ENCODE measurements around the gene KRTAP10-7. TPM values are rescaled to one million over a fixed set of nuclear protein-coding genes. Genes with fewer than 3 reads are reported as not detected.

The KRTAP10-7 gene
- total RNA-seq, 2 donors from 2014 or later: not detected

DNA sequence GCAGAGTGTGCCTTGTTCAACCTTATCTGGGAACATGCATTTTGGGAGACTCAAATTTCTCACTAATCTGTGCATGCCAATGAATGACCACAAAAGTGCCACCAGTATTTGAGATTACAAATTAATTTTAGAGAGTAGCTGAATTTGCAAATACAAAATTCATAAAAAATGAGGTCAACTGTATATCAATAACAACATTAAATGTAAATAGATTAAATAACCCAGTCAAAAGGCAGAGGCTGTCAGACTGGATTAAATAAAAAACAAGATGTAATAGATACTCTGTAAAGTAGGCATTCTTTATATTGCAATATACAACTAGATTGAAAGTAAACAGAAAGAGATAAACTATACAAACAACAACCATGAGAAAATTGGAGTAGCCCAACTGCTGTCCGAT lies 36.3 kb upstream of the KRTAP10-7 start:
- Histone ChIP-seq H3K36me3 (replicated peaks in 1 of 2; ENCODE audit: insufficient read depth in 1 of 2, low read depth in 2 of 2) (no peaks in the 10 kb centered on the region), H3K9me3 (no peaks in the 10 kb centered on the region), H3K4me1 (no peaks in the 10 kb centered on the region), H3K4me3 (no peak overlapping the region), H3K27ac (no peak overlapping the region), H3K27me3 (no peaks in the 10 kb centered on the region)
- WGBS, 2 donors: 55 to 58% methylated on average over 1 of the region's 1 CpG
- DNase-seq (no peak), ATAC-seq (no peak)
- no peak for TF ChIP-seq POLR2A (IDR thresholded peaks at IDR 0.05)
- TF ChIP-seq, protein P1, sequence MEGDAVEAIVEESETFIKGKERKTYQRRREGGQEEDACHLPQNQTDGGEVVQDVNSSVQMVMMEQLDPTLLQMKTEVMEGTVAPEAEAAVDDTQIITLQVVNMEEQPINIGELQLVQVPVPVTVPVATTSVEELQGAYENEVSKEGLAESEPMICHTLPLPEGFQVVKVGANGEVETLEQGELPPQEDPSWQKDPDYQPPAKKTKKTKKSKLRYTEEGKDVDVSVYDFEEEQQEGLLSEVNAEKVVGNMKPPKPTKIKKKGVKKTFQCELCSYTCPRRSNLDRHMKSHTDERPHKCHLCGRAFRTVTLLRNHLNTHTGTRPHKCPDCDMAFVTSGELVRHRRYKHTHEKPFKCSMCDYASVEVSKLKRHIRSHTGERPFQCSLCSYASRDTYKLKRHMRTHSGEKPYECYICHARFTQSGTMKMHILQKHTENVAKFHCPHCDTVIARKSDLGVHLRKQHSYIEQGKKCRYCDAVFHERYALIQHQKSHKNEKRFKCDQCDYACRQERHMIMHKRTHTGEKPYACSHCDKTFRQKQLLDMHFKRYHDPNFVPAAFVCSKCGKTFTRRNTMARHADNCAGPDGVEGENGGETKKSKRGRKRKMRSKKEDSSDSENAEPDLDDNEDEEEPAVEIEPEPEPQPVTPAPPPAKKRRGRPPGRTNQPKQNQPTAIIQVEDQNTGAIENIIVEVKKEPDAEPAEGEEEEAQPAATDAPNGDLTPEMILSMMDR (IDR thresholded peaks at IDR 0.05): no peak
- intact Hi-C loops (cut with DNase I): no loop called here

DNA sequence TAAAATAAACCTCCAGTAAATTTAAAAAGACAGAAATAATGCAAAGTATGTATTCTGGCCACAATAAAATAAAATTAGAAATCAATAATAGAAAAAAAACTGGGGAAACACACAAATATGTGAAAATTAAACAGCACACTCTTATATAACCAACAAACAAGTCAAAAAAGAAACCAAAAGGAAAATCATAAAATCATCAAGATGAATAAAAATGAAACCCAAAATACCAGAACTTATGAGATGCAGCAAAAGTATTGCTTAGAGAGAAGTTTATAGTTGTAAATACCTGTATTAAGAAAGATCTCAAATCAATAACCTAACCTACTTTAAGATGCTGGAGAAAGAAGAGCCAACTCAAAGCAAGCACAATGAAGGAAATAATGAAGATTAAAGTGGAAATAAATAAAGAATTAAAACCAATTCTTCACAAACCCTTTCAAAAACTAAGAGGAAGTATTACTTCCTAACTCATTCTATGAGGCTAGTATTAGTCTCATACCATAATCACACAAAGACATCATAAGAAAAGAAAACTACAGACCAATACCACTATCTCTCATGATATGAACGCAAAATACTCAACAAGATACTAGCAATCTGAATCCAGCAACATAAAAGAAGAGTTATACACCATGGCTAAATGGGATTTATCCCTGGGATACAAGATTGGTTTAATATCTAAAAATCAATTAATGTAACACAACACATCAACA lies 35.4 kb upstream of the KRTAP10-7 start:
- Histone ChIP-seq H3K4me1 (no peaks in the 10 kb centered on the region), H3K27ac (no peak overlapping the region), H3K36me3 (replicated peaks in 1 of 2; ENCODE audit: insufficient read depth in 1 of 2, low read depth in 2 of 2) (no peaks in the 10 kb centered on the region), H3K4me3 (no peak overlapping the region), H3K9me3 (no peaks in the 10 kb centered on the region), H3K27me3 (no peaks in the 10 kb centered on the region)
- no peak for TF ChIP-seq POLR2A (IDR thresholded peaks at IDR 0.05)
- TF ChIP-seq, protein P1 (IDR thresholded peaks at IDR 0.05): no peak
- intact Hi-C loops (cut with DNase I): no loop called here
- DNase-seq (no peak), ATAC-seq (no peak)
- 0 to 65% methylated on average over 1 of the region's 1 CpG for WGBS, 2 donors

DNA sequence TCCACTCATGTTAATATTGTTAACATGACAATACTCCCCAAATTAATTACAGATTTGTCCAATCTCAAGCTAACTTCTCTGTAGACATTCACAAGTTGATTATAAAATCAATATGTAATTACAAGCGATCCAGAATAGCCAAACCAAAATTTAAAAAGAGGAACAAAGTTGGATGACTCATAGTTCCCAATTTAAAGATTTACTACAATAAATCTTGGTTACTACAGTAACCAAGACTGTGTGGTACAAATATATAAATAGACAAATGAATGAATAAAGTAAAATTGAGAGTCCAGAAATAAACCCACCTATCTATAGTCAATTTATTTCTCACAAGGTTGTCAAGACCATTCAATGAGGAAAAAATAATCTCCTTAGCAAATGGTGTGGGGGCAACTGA lies 34.0 kb upstream of the KRTAP10-7 start:
- intact Hi-C loops (cut with DNase I): no loop called here
- no peaks in the 10 kb centered on the region for H3K36me3 ChIP-seq (replicated peaks in 1 of 2; ENCODE audit: insufficient read depth in 1 of 2, low read depth in 2 of 2)
- no peak overlapping the region for H3K27ac ChIP-seq
- H3K4me1 ChIP-seq: no peaks in the 10 kb centered on the region
- 22 to 23% methylated on average over 1 of the region's 1 CpG for WGBS, 2 donors
- TF ChIP-seq, protein P1 (IDR thresholded peaks at IDR 0.05): no peak
- TF ChIP-seq POLR2A (IDR thresholded peaks at IDR 0.05): no peak
- no peak overlapping the region for H3K4me3 ChIP-seq
- ATAC-seq (no peak), DNase-seq (no peak)
- no peaks in the 10 kb centered on the region for H3K9me3 ChIP-seq
- no peaks in the 10 kb centered on the region for H3K27me3 ChIP-seq

DNA sequence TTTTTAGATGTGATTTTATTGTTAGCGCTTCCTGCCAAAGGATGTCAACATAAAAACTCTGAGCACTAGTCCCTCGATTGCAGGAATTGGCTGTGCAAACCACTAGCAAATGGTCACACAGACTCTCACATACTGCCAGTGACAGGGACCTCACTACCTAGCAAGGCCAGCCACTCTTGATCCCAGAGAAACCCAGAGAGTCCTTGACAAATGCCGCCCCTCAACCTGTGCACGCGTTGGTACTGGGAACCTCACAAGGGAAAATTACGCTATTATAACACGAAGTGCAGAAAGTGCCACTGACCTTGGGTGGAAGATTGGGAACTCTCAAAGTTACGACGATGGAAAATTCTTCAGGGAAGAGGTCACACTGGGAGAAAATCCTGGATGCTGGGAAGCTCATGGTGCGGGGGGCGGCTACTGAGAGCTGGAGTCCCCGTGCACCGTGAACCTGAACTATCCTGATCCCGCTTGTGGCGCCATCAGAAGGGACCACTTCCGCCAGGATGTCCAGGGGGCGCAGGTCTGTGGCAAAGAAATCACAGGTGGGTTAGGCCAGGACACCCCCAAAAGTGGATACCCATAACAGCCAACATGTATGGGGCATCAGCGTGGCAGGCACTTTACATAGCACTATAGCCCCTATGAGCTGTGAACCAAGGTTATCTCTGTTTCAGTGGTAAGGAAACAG lies 32.8 kb upstream of the KRTAP10-7 start:
- H3K36me3 ChIP-seq (replicated peaks in 1 of 2; ENCODE audit: insufficient read depth in 1 of 2, low read depth in 2 of 2): no peaks in the 10 kb centered on the region
- no peak for ATAC-seq
- intact Hi-C loops (cut with DNase I): no loop called here
- no peaks in the 10 kb centered on the region for H3K9me3 ChIP-seq
- DNase-seq: no peak
- H3K27me3 ChIP-seq: no peaks in the 10 kb centered on the region
- TF ChIP-seq, protein P1 (IDR thresholded peaks at IDR 0.05): no peak
- no peak for TF ChIP-seq POLR2A (IDR thresholded peaks at IDR 0.05)
- H3K27ac ChIP-seq: no peak overlapping the region
- WGBS, 2 donors: 76 to 87% methylated on average over 17 to 18 of the region's 18 CpGs
- no peak overlapping the region for H3K4me3 ChIP-seq
- no peaks in the 10 kb centered on the region for H3K4me1 ChIP-seq
